Muscle of back (tissue), 11 donors: ENCODE results near the gene COL5A2. TPM values are rescaled to one million over a fixed set of nuclear protein-coding genes. Genes with fewer than 3 reads are reported as not detected.

ENCODE experiments used
- DNase-seq, 3 donors: peaks; one replicate each; pipeline versions ENCODE4 v3.0.0 to v3.0.0-alpha.2; 2013
- polyA plus RNA-seq, 10 donors: library from polyadenylated mRNA; unstranded; fragments of 120-200 nt; gene quantifications; one replicate each; pipeline ENCODE4 v1.2.1, GENCODE V29; 2013; ENCODE audit not compliant: insufficient read length in 10 of 10

COL5A2 gene
- polyA plus RNA-seq, 10 donors, result 373 to 905 (median 509) TPM

DNA sequence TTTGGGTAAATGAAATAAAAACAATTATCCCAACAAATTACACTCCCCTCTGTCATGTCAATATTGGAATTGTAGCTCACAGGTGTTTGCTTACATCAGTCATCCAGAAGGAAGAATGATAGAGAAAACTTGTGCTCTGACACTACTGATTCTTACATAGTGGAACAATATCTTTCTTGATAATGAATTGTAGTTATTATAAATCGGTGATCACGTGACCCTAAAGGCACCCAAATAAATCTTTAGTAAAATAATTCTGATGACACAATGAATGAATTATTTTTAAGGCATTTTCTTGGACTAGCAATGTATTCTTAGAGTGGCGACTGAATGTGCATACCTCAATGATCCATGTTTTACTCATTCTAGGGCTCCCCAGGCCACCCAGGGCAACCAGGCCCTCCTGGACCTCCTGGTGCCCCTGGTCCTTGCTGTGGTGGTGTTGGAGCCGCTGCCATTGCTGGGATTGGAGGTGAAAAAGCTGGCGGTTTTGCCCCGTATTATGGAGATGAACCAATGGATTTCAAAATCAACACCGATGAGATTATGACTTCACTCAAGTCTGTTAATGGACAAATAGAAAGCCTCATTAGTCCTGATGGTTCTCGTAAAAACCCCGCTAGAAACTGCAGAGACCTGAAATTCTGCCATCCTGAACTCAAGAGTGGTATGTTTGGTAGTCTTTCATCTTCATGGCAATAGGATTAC is 170.9 kb downstream of the COL5A2 start:
- DNase-seq, result no peak

DNA sequence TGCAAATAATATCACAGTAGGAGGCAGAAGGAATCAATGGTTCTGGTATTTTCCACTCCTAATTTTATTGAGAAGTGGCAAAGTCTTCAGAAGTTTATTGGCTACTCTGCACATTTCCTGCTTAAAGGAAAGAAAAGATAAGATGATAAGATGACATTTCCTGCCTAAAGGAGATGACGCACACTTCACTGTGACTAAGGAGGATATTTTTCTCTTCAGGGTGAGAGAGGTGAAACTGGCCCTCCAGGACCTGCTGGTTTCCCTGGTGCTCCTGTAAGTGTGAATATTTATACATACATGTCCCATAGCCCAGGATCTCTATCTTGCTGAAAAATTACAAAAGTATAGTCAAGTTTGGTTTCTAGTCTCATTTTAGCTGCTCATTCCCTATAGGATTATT is 177.5 kb downstream of the COL5A2 start:
- no peak for DNase-seq

DNA sequence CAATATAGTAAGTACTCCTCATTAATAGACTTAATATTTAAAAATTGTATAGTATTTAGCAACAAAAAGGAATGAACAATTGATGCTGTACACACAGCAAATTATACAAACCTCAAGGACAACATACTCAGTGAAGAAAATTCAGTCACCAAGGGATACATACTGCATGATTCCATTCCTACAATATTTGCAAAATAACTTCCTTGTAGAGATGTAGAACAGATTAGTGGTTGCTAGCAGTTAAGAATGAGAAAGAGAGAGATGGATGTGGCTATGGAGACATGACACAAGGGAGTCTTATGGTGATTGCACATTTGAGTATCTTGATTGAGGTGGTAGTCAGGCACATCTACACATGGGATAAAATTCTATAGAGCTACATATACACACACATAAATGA is 179.3 kb downstream of the COL5A2 start:
- no peak for DNase-seq

DNA sequence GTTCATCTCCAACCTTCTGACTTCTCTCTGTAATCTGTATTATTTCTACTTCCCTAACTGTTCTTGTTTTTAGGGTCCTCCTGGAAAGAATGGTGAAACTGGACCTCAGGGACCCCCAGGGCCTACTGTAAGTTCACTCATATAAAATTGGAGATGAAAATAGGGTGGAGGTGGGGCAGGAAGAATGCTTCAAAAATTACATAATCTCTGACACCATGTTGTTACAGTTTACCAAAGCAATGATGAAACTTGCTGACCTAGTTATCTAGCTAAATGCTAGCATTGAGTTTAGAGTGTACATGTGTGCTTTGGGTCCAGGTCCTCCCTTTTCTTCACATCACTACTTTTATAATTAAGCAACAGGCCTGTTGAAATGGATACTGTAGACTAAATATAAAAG is 182.3 kb downstream of the COL5A2 start:
- DNase-seq, result peak in 1 of 3 donors; percentile 74

DNA sequence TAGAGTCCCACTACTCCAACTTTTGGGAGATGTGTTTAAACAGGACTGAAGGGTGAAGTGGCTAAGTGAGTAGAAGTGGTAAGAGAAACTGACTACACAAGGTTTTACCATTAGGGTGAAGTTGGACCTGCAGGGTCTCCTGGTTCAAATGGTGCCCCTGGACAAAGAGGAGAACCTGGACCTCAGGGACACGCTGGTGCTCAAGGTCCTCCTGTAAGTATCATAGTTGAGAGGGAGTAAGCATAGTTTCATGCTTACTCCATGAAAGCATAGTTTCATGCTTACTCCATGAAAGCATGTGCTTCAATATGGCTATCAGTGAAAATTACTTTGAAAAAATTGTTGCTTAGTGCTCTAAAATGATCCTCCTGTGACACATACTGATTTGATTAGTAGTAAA is 186.3 kb downstream of the COL5A2 start:
- DNase-seq, result no peak

DNA sequence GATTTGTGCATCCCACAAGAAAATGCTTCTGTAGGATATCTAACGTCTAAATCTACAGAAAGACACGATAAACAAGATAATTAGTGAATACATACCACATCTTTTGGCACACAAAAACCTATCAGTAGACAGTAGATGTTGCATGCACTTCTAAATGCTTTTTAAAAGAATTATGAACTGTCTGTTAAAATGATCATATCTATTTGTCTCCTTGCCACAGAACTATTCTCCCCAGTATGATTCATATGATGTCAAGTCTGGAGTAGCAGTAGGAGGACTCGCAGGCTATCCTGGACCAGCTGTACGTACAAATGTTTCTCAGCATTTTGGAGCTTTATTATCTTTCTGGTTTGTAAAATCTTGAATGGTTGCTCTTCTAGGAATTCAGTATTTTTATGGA is 192.7 kb downstream of the COL5A2 start:
- peak in 1 of 3 donors; percentile 65 for DNase-seq

DNA sequence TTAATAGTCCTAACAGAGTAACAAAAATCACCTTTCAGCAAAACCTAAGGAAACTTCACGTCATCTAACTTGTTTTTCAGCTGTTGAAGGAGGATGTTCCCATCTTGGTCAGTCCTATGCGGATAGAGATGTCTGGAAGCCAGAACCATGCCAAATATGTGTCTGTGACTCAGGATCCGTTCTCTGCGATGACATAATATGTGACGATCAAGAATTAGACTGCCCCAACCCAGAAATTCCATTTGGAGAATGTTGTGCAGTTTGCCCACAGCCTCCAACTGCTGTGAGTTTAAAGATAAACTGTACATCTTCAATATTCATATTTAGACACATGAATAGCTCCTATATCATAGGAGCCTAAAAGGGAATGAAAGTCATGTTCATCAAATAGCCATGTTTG is 194.9 kb downstream of the COL5A2 start:
- peak in 2 of 3 donors; percentile 91 for DNase-seq

DNA sequence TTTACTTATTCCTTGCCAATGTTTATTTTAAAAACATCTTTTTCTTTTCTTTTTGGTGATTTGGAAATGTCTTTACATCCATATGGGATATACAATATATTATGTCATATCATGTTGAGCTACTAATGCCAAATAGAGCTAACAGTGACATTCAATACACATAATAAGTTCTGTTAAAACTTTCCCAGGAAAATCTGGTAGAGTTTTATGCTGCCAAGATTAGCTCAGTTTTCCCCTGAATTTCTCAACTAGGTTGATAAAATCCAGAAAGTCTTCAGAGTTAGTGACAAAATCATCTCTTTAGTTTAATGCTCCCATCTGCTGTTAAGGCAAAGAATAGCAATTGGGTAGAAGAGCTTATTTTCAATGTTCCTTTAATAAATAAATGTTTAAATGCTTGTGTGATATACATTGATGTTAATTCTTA is 195.5 kb downstream of the COL5A2 start:
- peak in 2 of 3 donors; percentile 76 to 82 for DNase-seq

DNA sequence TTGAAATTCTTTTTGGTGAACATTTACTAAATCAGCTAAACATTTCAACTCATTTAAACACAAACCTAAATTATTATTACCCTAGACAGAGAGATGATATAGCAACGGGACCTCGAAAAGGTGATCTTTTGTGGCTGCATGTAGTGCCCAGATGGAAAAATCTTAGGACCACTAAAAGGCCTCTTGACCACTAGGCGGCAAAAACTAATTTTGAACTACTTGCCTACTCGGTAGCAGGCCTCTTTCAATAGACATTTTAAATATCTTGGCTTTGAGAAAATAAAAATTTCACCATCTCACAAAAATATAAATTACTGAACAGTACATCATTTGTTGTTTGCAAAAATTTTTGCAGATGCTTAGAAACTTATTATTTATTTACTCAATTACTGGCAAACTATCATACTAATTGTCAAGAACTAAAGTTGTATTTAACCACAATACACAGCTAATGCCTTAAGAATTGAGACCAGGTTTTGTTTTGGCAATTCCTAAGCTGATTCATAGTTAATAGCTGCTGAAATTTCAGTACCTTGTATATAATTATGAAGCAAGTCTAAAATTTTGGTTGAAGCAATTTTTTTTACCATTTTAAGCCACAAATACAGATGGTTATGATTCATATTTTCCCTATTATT is 196.0 kb downstream of the COL5A2 start:
- DNase-seq, result peak in 2 of 3 donors; percentile 76 to 84

Other genes with a start within 250 kb of the COL5A2 start
- gene COL3A1, start 205.4 kb downstream of the COL5A2 start, polyA plus RNA-seq, result over 10,000 TPM in 1 of 10 donors, 1,000 to 10,000 TPM in 9; 5,641 to 11,027 (median 7,479) TPM